Astrocyte (in vitro differentiated cells and primary cell): ENCODE results near the gene GRAP. TPM values are rescaled to one million over a fixed set of nuclear protein-coding genes. Genes with fewer than 3 reads are reported as not detected.

Source experiments
- DNase-seq: peaks from one replicate; pipeline ENCODE4 v3.0.0-alpha.2; 2010; ENCODE audit warnings: low read depth
- FAIRE-seq: peaks from 2 replicates; lab custom pipeline; 2011; peaks lifted over from hg19 to GRCh38; lab: Jason Lieb, UNC
- H2AFZ ChIP-seq: 2 replicates; pipeline ENCODE4 v1.6.0; 2012; ENCODE audit warnings: low read depth, low read length, inconsistent platforms
- H3K27ac ChIP-seq: 2 replicates; pipeline ENCODE4 v1.5.1; 2011; ENCODE audit warnings: low read depth, low read length, inconsistent platforms
- H3K27me3 ChIP-seq: 2 replicates; pipeline ENCODE4 v1.6.0; 2011; ENCODE audit warnings: low read length, inconsistent platforms; ENCODE audit not compliant: insufficient read depth
- H3K36me3 ChIP-seq: 2 replicates; pipeline ENCODE4 v1.5.1; 2011; ENCODE audit warnings: low read length, inconsistent platforms; ENCODE audit not compliant: insufficient read depth
- H3K4me1 ChIP-seq: 2 replicates; pipeline ENCODE4 v1.5.1; 2011; ENCODE audit warnings: low read length, inconsistent platforms; ENCODE audit not compliant: insufficient read depth
- H3K4me2 ChIP-seq: 2 replicates; pipeline ENCODE4 v1.6.0; 2012; ENCODE audit warnings: low read length, inconsistent platforms
- H3K4me3 ChIP-seq: 2 replicates; pipeline ENCODE4 v1.5.1; 2011; ENCODE audit warnings: low read depth, mild to moderate bottlenecking, low read length, inconsistent platforms; ENCODE audit not compliant: insufficient read depth
- H3K79me2 ChIP-seq: 2 replicates; pipeline ENCODE4 v1.6.0; 2012; ENCODE audit warnings: mild to moderate bottlenecking, low read length, inconsistent platforms; ENCODE audit not compliant: insufficient read depth
- H3K9ac ChIP-seq: 2 replicates; pipeline ENCODE4 v1.6.0; 2012; ENCODE audit warnings: mild to moderate bottlenecking, low read length, inconsistent platforms
- H3K9me3 ChIP-seq: 2 replicates; pipeline ENCODE4 v1.5.1; 2012; ENCODE audit warnings: low read depth, mild to moderate bottlenecking, low read length, inconsistent platforms; ENCODE audit not compliant: insufficient read depth
- H4K20me1 ChIP-seq: 2 replicates; pipeline ENCODE4 v1.6.0; 2012; ENCODE audit warnings: low read length, inconsistent platforms; ENCODE audit not compliant: insufficient read depth
- H3K27ac Mint-ChIP-seq: one replicate; pipeline ENCODE4 v1.8.0; 2021; ENCODE audit warnings: mild to moderate bottlenecking, mixed read lengths; ENCODE audit not compliant: unreplicated experiment
- H3K27me3 Mint-ChIP-seq: one replicate; pipeline ENCODE4 v1.8.0; 2021; ENCODE audit warnings: low read depth, mixed read lengths; ENCODE audit not compliant: unreplicated experiment
- H3K36me3 Mint-ChIP-seq: one replicate; pipeline ENCODE4 v1.8.0; 2021; ENCODE audit warnings: low read depth, mixed read lengths; ENCODE audit not compliant: unreplicated experiment
- H3K4me1 Mint-ChIP-seq: one replicate; pipeline ENCODE4 v1.8.0; 2021; ENCODE audit warnings: low read depth, mixed read lengths; ENCODE audit not compliant: unreplicated experiment
- H3K4me3 Mint-ChIP-seq: one replicate; pipeline ENCODE4 v1.8.0; 2021; ENCODE audit warnings: mild to moderate bottlenecking, moderate library complexity, mixed read lengths; ENCODE audit not compliant: unreplicated experiment
- H3K9me3 Mint-ChIP-seq: one replicate; pipeline ENCODE4 v1.8.0; 2021; ENCODE audit warnings: mild to moderate bottlenecking, mixed read lengths; ENCODE audit not compliant: unreplicated experiment
- EZH2 ChIP-seq: IDR thresholded peaks from 2 replicates; pipeline ENCODE4 v1.6.1; 2012; ENCODE audit warnings: mild to moderate bottlenecking, low read length, inconsistent platforms; ENCODE audit not compliant: insufficient read depth
- total RNA-seq: library from RNA; stranded (reverse); gene quantifications from 2 replicates; pipeline ENCODE4 v1.2.1, GENCODE V29; 2021
- TF ChIP-seq, protein P1 (sequence below): IDR thresholded peaks from 2 replicates; pipeline ENCODE4 v1.5.1; 2011; ENCODE audit warnings: low read depth, mild to moderate bottlenecking, inconsistent platforms, low read length, moderate library complexity; ENCODE audit not compliant: insufficient read depth

GRAP gene
- total RNA-seq, 1 donor from 2014 or later: 0.30 TPM

DNA sequence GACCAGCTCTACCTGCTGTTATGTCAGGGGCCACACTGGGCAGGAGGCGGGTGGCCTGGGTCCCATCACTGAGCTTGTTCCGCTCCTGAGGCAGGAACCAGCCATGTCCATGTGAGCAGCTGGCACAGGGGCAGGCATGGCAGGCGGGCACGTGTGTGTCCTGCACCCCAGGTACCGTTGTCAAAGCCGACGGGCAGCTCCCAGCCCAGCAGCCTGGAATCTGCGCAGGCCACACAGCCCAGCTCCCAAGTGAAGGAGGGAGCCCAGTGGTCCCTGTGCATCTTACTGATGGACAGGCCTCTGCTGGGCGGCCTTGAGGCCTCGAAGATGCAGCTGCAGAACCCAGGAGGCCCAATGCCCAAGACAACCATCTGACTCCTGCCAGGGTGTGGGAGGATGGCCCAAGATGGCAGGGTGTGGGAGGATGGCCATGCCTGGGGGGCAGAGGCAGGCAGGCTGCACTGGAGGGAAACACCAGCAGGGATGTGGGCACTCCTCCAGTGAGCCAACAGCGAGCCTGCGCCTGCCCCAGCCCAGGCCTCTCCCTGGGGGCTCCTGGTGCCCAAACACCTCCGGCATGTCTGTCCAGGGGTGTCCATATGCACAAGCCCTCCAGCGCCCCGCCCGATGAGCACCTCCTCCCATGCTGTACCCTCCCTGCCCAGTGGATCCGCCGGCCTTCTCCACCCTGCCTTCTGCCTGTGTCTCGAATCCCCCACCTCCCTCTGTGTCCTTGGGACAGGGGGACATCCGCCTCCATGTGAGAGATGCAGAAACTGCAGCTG, 55.0 kb downstream of the GRAP start:
- Histone ChIP-seq H4K20me1 (peaks cover 84% of the 10 kb centered on the region), H3K27ac (no peak overlapping the region), H3K79me2 (peaks cover 82% of the 10 kb centered on the region), H3K9ac (no peak overlapping the region), H3K4me2 (no peak overlapping the region), H3K9me3 (peaks cover 5% of the 10 kb centered on the region), H3K4me3 (no peak overlapping the region), H3K4me1 (no peaks in the 10 kb centered on the region), H3K36me3 (no peaks in the 10 kb centered on the region), H3K27me3 (no peaks in the 10 kb centered on the region), H2AFZ (no peak overlapping the region)
- H3K9me3 Mint-ChIP-seq: peaks cover 7% of the 10 kb centered on the region
- H3K4me3 Mint-ChIP-seq: no peak overlapping the region
- FAIRE-seq (no peak), DNase-seq (no peak)
- peaks cover 25% of the 10 kb centered on the region for H3K36me3 Mint-ChIP-seq
- no peak overlapping the region for H3K27ac Mint-ChIP-seq
- no peaks in the 10 kb centered on the region for H3K27me3 Mint-ChIP-seq
- H3K4me1 Mint-ChIP-seq: no peaks in the 10 kb centered on the region
- TF ChIP-seq, protein P1, sequence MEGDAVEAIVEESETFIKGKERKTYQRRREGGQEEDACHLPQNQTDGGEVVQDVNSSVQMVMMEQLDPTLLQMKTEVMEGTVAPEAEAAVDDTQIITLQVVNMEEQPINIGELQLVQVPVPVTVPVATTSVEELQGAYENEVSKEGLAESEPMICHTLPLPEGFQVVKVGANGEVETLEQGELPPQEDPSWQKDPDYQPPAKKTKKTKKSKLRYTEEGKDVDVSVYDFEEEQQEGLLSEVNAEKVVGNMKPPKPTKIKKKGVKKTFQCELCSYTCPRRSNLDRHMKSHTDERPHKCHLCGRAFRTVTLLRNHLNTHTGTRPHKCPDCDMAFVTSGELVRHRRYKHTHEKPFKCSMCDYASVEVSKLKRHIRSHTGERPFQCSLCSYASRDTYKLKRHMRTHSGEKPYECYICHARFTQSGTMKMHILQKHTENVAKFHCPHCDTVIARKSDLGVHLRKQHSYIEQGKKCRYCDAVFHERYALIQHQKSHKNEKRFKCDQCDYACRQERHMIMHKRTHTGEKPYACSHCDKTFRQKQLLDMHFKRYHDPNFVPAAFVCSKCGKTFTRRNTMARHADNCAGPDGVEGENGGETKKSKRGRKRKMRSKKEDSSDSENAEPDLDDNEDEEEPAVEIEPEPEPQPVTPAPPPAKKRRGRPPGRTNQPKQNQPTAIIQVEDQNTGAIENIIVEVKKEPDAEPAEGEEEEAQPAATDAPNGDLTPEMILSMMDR: no peak
- no peak for TF ChIP-seq EZH2

- Mint-ChIP-seq H3K4me3 (no peak overlapping the region), H3K4me1 (no peaks in the 10 kb centered on the region), H3K9me3 (peaks cover 4% of the 10 kb centered on the region), H3K27me3 (no peaks in the 10 kb centered on the region), H3K36me3 (peaks cover 18% of the 10 kb centered on the region), H3K27ac (no peak overlapping the region)
- FAIRE-seq: no peak
- TF ChIP-seq, protein P1: no peak
- TF ChIP-seq EZH2: no peak
- peaks cover 81% of the 10 kb centered on the region for H4K20me1 ChIP-seq
- no peak overlapping the region for H3K9ac ChIP-seq
- H3K4me3 ChIP-seq: no peak overlapping the region
- H3K79me2 ChIP-seq: peaks cover 68% of the 10 kb centered on the region
- H3K9me3 ChIP-seq: no peaks in the 10 kb centered on the region
- H3K36me3 ChIP-seq: no peaks in the 10 kb centered on the region
- H3K4me2 ChIP-seq: no peak overlapping the region
- no peaks in the 10 kb centered on the region for H3K27me3 ChIP-seq
- no peaks in the 10 kb centered on the region for H3K4me1 ChIP-seq
- no peak overlapping the region for H3K27ac ChIP-seq
- H2AFZ ChIP-seq: no peak overlapping the region
- DNase-seq: no peak
Measured at GRCh38 chr17:18990331-18990730, 56.4 kb downstream of the GRAP start.
